ENCODE measurements around the gene ZNF324. TPM values are rescaled to one million over a fixed set of nuclear protein-coding genes. Genes with fewer than 3 reads are reported as not detected.
A peak's percentile ranks its signal among the peaks of the same experiment; 100 is the strongest.

ZNF324 gene
- total and polyA plus RNA-seq, 11 donors, result 2.5 to 10.1 (median 5.3) TPM

DNA sequence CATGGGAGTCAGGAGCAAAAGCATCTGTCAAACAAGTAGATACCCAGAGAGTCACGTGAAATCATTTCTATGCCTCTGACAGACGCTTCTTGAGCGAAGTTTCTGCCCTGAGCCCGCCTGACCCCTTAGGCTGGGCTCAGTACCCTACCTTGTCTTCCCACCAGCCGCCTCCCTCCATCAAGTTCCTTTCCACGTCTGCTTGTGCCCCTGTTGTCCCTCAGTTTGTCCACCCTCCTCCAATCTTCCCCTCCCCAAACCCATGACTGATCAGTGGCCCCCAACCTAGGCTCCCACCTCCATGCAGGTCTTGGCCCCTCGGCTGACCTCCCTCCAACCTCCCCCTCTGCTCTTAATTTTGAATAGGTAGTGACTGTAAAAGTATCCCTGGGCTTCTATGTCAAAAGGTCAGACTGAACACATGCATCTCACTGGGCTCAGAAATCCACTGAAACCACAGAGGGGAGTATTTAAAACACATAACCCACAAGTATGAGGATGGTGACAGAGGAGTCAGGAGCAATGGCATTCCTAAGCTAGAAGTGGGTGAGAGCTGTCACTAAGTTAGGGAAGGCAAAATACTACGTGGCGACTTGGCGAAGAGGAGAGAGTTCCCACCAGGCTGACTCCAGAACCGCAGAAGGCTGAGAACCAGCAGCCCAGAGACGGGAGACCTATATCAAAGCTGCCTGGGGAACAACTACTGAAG is 7.6 kb downstream of the ZNF324 start:
- H3K4me3 ChIP-seq, result no peak overlapping the region
- peak overlapping the region in 1 of 12 donors; percentile 93 for H3K27ac ChIP-seq
- ATAC-seq (no peak), DNase-seq (no peak)
- 84 to 92% (median 88%) methylated on average over 12 of the region's 12 CpGs for WGBS, 4 donors
- H3K4me1 ChIP-seq, result peaks cover 0 to 25% (median 14%) of the 10 kb centered on the region in 12 donors
- H3K36me3 ChIP-seq, result peaks cover 0 to 45% (median 34%) of the 10 kb centered on the region in 9 donors
- no peak for TF ChIP-seq POLR2A (IDR thresholded peaks at IDR 0.05)
- TF ChIP-seq, protein P1, sequence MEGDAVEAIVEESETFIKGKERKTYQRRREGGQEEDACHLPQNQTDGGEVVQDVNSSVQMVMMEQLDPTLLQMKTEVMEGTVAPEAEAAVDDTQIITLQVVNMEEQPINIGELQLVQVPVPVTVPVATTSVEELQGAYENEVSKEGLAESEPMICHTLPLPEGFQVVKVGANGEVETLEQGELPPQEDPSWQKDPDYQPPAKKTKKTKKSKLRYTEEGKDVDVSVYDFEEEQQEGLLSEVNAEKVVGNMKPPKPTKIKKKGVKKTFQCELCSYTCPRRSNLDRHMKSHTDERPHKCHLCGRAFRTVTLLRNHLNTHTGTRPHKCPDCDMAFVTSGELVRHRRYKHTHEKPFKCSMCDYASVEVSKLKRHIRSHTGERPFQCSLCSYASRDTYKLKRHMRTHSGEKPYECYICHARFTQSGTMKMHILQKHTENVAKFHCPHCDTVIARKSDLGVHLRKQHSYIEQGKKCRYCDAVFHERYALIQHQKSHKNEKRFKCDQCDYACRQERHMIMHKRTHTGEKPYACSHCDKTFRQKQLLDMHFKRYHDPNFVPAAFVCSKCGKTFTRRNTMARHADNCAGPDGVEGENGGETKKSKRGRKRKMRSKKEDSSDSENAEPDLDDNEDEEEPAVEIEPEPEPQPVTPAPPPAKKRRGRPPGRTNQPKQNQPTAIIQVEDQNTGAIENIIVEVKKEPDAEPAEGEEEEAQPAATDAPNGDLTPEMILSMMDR (IDR thresholded peaks at IDR 0.05), result no peak
- H3K9me3 ChIP-seq, result no peaks in the 10 kb centered on the region
- H3K27me3 ChIP-seq, result no peaks in the 10 kb centered on the region
- intact Hi-C loops (cut with DNase I), result no loop called here

DNA sequence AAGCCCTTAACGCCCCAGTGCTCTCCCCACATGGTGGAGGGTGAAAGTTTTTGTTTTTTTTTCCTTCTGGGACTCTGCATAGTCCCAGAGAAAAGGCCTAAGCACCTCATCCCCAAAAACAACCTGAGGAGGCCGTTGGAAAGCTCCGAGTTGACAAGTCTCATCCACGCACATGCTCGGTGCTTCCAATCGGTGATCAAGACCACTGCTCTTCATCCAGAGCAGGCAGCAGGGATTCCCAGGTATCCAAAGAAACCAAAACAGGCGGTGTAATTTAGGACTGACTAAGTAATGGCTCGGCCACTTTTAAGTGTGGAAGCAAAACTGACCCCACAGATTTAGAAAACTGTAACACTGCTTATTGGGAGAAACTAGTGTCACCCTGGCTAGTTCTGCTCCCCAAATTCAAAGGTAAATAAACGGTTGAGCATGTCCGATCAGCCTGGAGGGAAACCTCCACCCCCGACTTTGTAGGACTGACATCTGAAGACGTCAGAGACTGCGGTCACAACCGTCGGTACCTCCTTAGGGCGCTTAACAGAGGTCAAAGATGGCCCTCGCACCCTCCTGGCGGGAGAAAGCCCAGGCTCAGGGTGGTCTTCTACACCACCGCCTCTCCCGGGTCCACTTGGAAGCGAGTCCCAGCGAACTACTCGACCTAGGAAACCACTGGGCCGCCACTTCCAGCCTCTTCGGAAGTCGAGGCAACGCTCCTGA is 8.3 kb downstream of the ZNF324 start:
- no peak for TF ChIP-seq POLR2A (IDR thresholded peaks at IDR 0.05)
- TF ChIP-seq, protein P1 (IDR thresholded peaks at IDR 0.05), result no peak
- H3K4me1 ChIP-seq, result peaks cover 0 to 25% (median 14%) of the 10 kb centered on the region in 12 donors
- DNase-seq (no peak), ATAC-seq (no peak)
- peak overlapping the region; percentile 36 to 87 (median 72) for H3K4me3 ChIP-seq
- 23 to 25% (median 24%) methylated on average over 27 of the region's 27 CpGs for WGBS, 4 donors
- H3K27me3 ChIP-seq, result no peaks in the 10 kb centered on the region
- H3K27ac ChIP-seq, result peak overlapping the region; percentile 65 to 93 (median 90)
- H3K36me3 ChIP-seq, result peaks cover 0 to 41% (median 31%) of the 10 kb centered on the region in 9 donors
- intact Hi-C loops (cut with DNase I), result no loop called here
- H3K9me3 ChIP-seq, result no peaks in the 10 kb centered on the region

DNA sequence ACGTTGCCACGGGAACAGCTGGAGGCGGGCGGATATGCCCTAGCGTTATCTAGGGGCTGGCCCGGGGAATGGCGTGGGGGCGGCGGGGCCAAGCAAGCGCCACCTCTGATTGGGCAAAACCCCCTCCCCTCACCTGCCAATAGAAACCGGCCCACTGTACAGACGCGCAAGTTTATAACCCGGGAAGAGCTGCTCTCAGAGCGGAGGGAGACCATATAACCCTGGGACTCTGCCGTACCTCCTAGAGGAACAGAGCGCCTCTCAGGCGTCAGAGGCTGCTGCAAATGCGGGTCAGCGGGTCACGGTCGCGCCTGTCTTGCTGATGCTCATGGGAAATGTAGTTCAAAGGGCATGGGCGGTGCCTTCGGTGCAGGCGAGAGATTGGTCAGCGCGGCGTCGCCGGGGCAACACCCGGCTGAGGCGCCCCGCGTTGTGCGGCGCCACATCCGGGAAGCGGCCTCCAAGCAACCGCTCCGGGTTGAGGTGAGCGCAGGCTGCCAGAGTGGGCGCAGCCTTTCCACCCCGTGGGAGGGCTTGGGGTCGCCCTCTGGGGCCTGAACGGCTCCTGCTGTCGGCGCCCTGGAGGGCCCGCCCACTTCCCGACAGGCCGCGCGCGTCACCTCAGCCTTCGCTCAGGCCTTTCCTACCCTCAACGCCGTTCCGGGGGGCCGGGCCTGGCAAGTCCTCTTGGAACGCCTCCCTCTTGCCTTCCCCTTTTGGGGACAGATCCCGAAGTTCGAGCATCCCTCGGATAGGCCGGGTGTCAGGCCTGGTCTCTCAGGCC is 9.0 kb downstream of the ZNF324 start, which contains the start of gene ZNF446:
Gene ZNF446, plus strand, starts transcription at position 639 of the 784 bp plus-strand sequence. CDS start 867 bp downstream, outside the sequence.
- DNase-seq (peak; percentile 96 to 98 (median 97)), ATAC-seq (peak; percentile 93 to 95 (median 94))
- H3K9me3 ChIP-seq, result no peaks in the 10 kb centered on the region
- H3K4me1 ChIP-seq, result peaks cover 0 to 25% (median 14%) of the 10 kb centered on the region in 12 donors
- peak within 1 kb of the TSS; percentile 65 to 93 (median 90) for H3K27ac ChIP-seq
- H3K27me3 ChIP-seq, result no peaks in the 10 kb centered on the region
- peaks cover 0 to 43% (median 33%) of the 10 kb centered on the region in 9 donors for H3K36me3 ChIP-seq
- peak in 1 of 2 donors; percentile 59 for TF ChIP-seq POLR2A (IDR thresholded peaks at IDR 0.05)
- TF ChIP-seq, protein P1 (IDR thresholded peaks at IDR 0.05), result peak in 2 of 12 donors; percentile 6 to 15
- peak within 1 kb of the TSS; percentile 36 to 87 (median 72) for H3K4me3 ChIP-seq
- 0 to 1% (median 0%) methylated on average over 33 to 64 of the region's 64 CpGs for WGBS, 4 donors
- intact Hi-C loops (cut with DNase I), result loop anchor here in 2 of 10 donors (1.0 kb wide), 1 partner anchor 23 kb away; no protein-coding TSS in a partner anchor
